Stimulated activated CD8-positive, alpha-beta memory T cell treated with anti-CD3 and anti-CD28 coated beads, Interleukin-15, amount 100 ng/mL, for 24 hours (primary cell): ENCODE data around the gene ITGB5.

Experiments used
- DNase-seq: peaks from one replicate; pipeline ENCODE4 v3.0.0-alpha.2; 2020; ENCODE audit warnings: low read depth

Gene ITGB5

GRCh38 chr3:124896824-124897526, 9.8 kb upstream of the ITGB5 start:
- no peak for DNase-seq

GRCh38 chr3:124895756-124896155, 8.6 kb upstream of the ITGB5 start:
- DNase-seq: no peak

GRCh38 chr3:124893526-124893925, 6.4 kb upstream of the ITGB5 start:
- DNase-seq: no peak

- DNase-seq: no peak
Observed at GRCh38 chr3:124890573-124891190, 3.5 kb upstream of the ITGB5 start.

- DNase-seq: no peak
Observed at GRCh38 chr3:124888482-124889441, 1.6 kb upstream of the ITGB5 start.

- DNase-seq: no peak
Observed at GRCh38 chr3:124887932-124888298, 750 bp upstream of the ITGB5 start.

GRCh38 chr3:124886168-124887056, 753 bp downstream of the ITGB5 start:
- no peak for DNase-seq

- DNase-seq: no peak
Observed at GRCh38 chr3:124885466-124886167, 1.5 kb downstream of the ITGB5 start.

- DNase-seq: no peak
Observed at GRCh38 chr3:124884474-124885101, 2.6 kb downstream of the ITGB5 start.

GRCh38 chr3:124883766-124884473, 3.2 kb downstream of the ITGB5 start:
- no peak for DNase-seq

GRCh38 chr3:124882816-124883747, 4.1 kb downstream of the ITGB5 start:
- DNase-seq: no peak

GRCh38 chr3:124881976-124882697, 5.0 kb downstream of the ITGB5 start:
- no peak for DNase-seq

GRCh38 chr3:124879337-124879680, 7.9 kb downstream of the ITGB5 start:
- no peak for DNase-seq

GRCh38 chr3:124878561-124879336, 8.4 kb downstream of the ITGB5 start:
- DNase-seq: no peak

- DNase-seq: no peak
Observed at GRCh38 chr3:124877674-124878073, 9.5 kb downstream of the ITGB5 start.

- no peak for DNase-seq
Observed at GRCh38 chr3:124876401-124876878, 10.7 kb downstream of the ITGB5 start.

- no peak for DNase-seq
Observed at GRCh38 chr3:124873226-124873625, 13.9 kb downstream of the ITGB5 start.
